ENCODE results near the gene PSMB5. TPM values are rescaled to one million over a fixed set of nuclear protein-coding genes. Genes with fewer than 3 reads are reported as not detected.

PSMB5 gene
- total and polyA plus RNA-seq, 4 donors: 74.0 to 152 (median 95.4) TPM

GRCh38 chr14:22996768-22997654 lies 37.7 kb downstream of the PSMB5 start:
- no peak overlapping the region for H3K4me3 ChIP-seq (ENCODE audit: low read depth in 1 of 3, low read length in 3 of 3)
- H3K27ac ChIP-seq (ENCODE audit: low read depth in 1 of 2, low read length in 2 of 2): no peak overlapping the region
- TF ChIP-seq YY1 (IDR thresholded peaks at IDR 0.05) (no peak), EGR1 (IDR thresholded peaks at IDR 0.05; ENCODE audit: low read depth in 2 of 2) (no peak), HNF4G (IDR thresholded peaks at IDR 0.05) (no peak)
- TF ChIP-seq, protein P1, sequence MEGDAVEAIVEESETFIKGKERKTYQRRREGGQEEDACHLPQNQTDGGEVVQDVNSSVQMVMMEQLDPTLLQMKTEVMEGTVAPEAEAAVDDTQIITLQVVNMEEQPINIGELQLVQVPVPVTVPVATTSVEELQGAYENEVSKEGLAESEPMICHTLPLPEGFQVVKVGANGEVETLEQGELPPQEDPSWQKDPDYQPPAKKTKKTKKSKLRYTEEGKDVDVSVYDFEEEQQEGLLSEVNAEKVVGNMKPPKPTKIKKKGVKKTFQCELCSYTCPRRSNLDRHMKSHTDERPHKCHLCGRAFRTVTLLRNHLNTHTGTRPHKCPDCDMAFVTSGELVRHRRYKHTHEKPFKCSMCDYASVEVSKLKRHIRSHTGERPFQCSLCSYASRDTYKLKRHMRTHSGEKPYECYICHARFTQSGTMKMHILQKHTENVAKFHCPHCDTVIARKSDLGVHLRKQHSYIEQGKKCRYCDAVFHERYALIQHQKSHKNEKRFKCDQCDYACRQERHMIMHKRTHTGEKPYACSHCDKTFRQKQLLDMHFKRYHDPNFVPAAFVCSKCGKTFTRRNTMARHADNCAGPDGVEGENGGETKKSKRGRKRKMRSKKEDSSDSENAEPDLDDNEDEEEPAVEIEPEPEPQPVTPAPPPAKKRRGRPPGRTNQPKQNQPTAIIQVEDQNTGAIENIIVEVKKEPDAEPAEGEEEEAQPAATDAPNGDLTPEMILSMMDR (IDR thresholded peaks at IDR 0.05; ENCODE audit: low read depth, low read length, missing input control): no peak
- H3K36me3 ChIP-seq (ENCODE audit: control insufficient read depth in 4 of 4, insufficient read depth in 3 of 4, low read depth in 1 of 4, low read length in 3 of 4): peaks cover 0 to 4% (median 2%) of the 10 kb centered on the region in 4 donors
- no peaks in the 10 kb centered on the region for H3K27me3 ChIP-seq (ENCODE audit: control insufficient read depth in 4 of 4, insufficient read depth in 4 of 4, low read length in 3 of 4)
- no peak overlapping the region for H3K9ac ChIP-seq (ENCODE audit: low read depth in 1 of 2, low read length in 2 of 2)
- no peaks in the 10 kb centered on the region for H3K4me1 ChIP-seq (ENCODE audit: control insufficient read depth in 4 of 4, insufficient read depth in 4 of 4, low read length in 3 of 4)
- no peak for DNase-seq (ENCODE audit: low spot score)
- H3K9me3 ChIP-seq (ENCODE audit: control insufficient read depth in 4 of 4, low read length in 3 of 4): no peaks in the 10 kb centered on the region
- 83% methylated on average over 11 of the region's 11 CpGs for WGBS

GRCh38 chr14:22995889-22996625 lies 38.6 kb downstream of the PSMB5 start:
- no peak for TF ChIP-seq SP1 (IDR thresholded peaks at IDR 0.05)
- TF ChIP-seq ZBTB33 (IDR thresholded peaks at IDR 0.05): no peak
- TF ChIP-seq, protein P1 (IDR thresholded peaks at IDR 0.05; ENCODE audit: low read depth, low read length, missing input control): no peak
- no peak for TF ChIP-seq GABPA (IDR thresholded peaks at IDR 0.05 in 1 of 2, conservative IDR thresholded peaks at IDR 0.05 in 1 of 2)
- no peak for TF ChIP-seq RXRA (IDR thresholded peaks at IDR 0.05)
- no peak for TF ChIP-seq JUND (IDR thresholded peaks at IDR 0.05)
- TF ChIP-seq FOXA2 (IDR thresholded peaks at IDR 0.05): no peak
- no peak for TF ChIP-seq FOXA1 (IDR thresholded peaks at IDR 0.05)
- TF ChIP-seq HNF4A (conservative IDR thresholded peaks at IDR 0.05): no peak
- no peak for TF ChIP-seq ATF3 (IDR thresholded peaks at IDR 0.05)
- no peak for TF ChIP-seq MAX (IDR thresholded peaks at IDR 0.05)
- TF ChIP-seq EGR1 (IDR thresholded peaks at IDR 0.05; ENCODE audit: low read depth in 2 of 2): no peak
- TF ChIP-seq NR2F2 (IDR thresholded peaks at IDR 0.05): no peak
- no peak for TF ChIP-seq HNF4G (IDR thresholded peaks at IDR 0.05)
- no peak for TF ChIP-seq YY1 (IDR thresholded peaks at IDR 0.05)
- no peak for TF ChIP-seq RAD21 (IDR thresholded peaks at IDR 0.05)
- TF ChIP-seq TAF1 (conservative IDR thresholded peaks at IDR 0.05): no peak
- no peak for TF ChIP-seq REST (IDR thresholded peaks at IDR 0.05)
- H3K9ac ChIP-seq (ENCODE audit: low read depth in 1 of 2, low read length in 2 of 2): no peak overlapping the region
- no peaks in the 10 kb centered on the region for H3K4me1 ChIP-seq (ENCODE audit: control insufficient read depth in 4 of 4, insufficient read depth in 4 of 4, low read length in 3 of 4)
- DNase-seq (ENCODE audit: low spot score): no peak
- no peak overlapping the region for H3K4me3 ChIP-seq (ENCODE audit: low read depth in 1 of 3, low read length in 3 of 3)
- peaks cover 0 to 4% (median 2%) of the 10 kb centered on the region in 4 donors for H3K36me3 ChIP-seq (ENCODE audit: control insufficient read depth in 4 of 4, insufficient read depth in 3 of 4, low read depth in 1 of 4, low read length in 3 of 4)
- no peaks in the 10 kb centered on the region for H3K27me3 ChIP-seq (ENCODE audit: control insufficient read depth in 4 of 4, insufficient read depth in 4 of 4, low read length in 3 of 4)
- H3K27ac ChIP-seq (ENCODE audit: low read depth in 1 of 2, low read length in 2 of 2): no peak overlapping the region
- 95% methylated on average over 9 of the region's 9 CpGs for WGBS
- H3K9me3 ChIP-seq (ENCODE audit: control insufficient read depth in 4 of 4, low read length in 3 of 4): no peaks in the 10 kb centered on the region
